ENCODE data around the gene NFATC2IP. TPM values are rescaled to one million over a fixed set of nuclear protein-coding genes. Genes with fewer than 3 reads are reported as not detected.

NFATC2IP gene
- total RNA-seq, 1 experiment from 2014 or later: 58.2 TPM

DNA sequence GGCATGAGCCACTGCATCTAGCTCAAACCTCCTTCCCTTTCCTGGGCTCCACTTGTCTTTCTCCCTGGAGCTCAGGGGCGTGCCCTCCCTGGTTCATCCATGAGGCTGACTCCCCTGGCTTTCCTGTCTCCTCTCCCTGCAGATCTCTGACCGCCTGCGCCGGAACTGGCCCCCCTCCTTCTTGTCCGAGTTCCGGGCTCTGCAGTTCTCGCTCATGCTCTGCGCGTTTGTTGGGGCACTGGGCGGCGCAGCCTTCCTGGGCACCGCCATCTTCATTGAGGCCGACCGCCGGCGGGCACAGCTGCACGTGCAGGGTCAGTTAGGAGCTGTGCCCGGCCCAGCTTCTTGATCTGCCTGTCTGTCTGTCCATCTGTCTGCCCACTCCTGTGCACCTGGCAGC lies 32.9 kb downstream of the NFATC2IP start:
- no peak for DNase-seq
- Histone ChIP-seq H3K9me3 (no peaks in the 10 kb centered on the region), H3K36me3 (ENCODE audit: control insufficient read depth, insufficient read depth, low read length) (peaks cover 1% of the 10 kb centered on the region), H3K4me3 (ENCODE audit: low read depth, low read length) (no peak overlapping the region), H3K4me1 (no peaks in the 10 kb centered on the region), H3K27me3 (replicated peaks; ENCODE audit: control insufficient read depth, insufficient read depth, low read length) (no peaks in the 10 kb centered on the region)
- POLR2A ChIA-PET: no interaction called here
- H3K9me3 Mint-ChIP-seq (ENCODE audit: unreplicated experiment): no peaks in the 10 kb centered on the region
- peaks cover 17% of the 10 kb centered on the region for H3K36me3 Mint-ChIP-seq (ENCODE audit: insufficient read depth, unreplicated experiment)
- CTCF ChIA-PET: no interaction called here
- H3K27ac Mint-ChIP-seq (ENCODE audit: unreplicated experiment): no peak overlapping the region
- intact Hi-C loops (cut with micrococcal nuclease; ENCODE audit: unreplicated experiment): no loop called here
- TF ChIP-seq, protein P1, sequence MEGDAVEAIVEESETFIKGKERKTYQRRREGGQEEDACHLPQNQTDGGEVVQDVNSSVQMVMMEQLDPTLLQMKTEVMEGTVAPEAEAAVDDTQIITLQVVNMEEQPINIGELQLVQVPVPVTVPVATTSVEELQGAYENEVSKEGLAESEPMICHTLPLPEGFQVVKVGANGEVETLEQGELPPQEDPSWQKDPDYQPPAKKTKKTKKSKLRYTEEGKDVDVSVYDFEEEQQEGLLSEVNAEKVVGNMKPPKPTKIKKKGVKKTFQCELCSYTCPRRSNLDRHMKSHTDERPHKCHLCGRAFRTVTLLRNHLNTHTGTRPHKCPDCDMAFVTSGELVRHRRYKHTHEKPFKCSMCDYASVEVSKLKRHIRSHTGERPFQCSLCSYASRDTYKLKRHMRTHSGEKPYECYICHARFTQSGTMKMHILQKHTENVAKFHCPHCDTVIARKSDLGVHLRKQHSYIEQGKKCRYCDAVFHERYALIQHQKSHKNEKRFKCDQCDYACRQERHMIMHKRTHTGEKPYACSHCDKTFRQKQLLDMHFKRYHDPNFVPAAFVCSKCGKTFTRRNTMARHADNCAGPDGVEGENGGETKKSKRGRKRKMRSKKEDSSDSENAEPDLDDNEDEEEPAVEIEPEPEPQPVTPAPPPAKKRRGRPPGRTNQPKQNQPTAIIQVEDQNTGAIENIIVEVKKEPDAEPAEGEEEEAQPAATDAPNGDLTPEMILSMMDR (IDR thresholded peaks at IDR 0.05; ENCODE audit: insufficient read depth in 1 of 2, low read depth in 1 of 2, low read length in 1 of 2, severe bottlenecking in 1 of 2, unreplicated experiment in 1 of 2): no peak
- H3K4me1 Mint-ChIP-seq (ENCODE audit: low read depth, unreplicated experiment): peaks cover 1% of the 10 kb centered on the region
- no peaks in the 10 kb centered on the region for H3K27me3 Mint-ChIP-seq (ENCODE audit: insufficient read depth, unreplicated experiment)
- no TSS peak for BruUV-seq (replicated peaks)
- H3K4me3 Mint-ChIP-seq (ENCODE audit: unreplicated experiment): no peak overlapping the region

DNA sequence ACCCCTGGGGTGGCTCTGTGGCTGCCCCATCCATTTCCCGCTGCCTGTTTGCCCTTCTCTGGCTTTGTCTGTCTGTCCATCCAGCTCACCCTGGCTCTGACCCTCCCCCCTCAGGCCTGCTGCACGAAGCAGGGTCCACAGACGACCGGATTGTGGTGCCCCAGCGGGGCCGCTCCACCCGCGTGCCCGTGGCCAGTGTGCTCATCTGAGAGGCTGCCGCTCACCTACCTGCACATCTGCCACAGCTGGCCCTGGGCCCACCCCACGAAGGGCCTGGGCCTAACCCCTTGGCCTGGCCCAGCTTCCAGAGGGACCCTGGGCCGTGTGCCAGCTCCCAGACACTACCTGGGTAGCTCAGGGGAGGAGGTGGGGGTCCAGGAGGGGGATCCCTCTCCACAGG lies 33.4 kb downstream of the NFATC2IP start:
- POLR2A ChIA-PET: no interaction called here
- TSS peak; percentile 40 for BruUV-seq (replicated peaks)
- CTCF ChIA-PET: interaction anchor here (1.2 kb wide), 1 partner anchor 10 kb away, joined by 3 read pairs; no protein-coding TSS in a partner anchor

GRCh38 chr16:28984619-28985135 lies 33.9 kb downstream of the NFATC2IP start, which contains the start of gene LAT:
TSS of gene LAT (plus strand) at chr16:28985052. CDS start at chr16:28985418, 366 bp downstream.
- no TSS peak for BruUV-seq (replicated peaks)
- TF ChIP-seq, protein P1 (IDR thresholded peaks at IDR 0.05; ENCODE audit: insufficient read depth in 1 of 2, low read depth in 1 of 2, low read length in 1 of 2, severe bottlenecking in 1 of 2, unreplicated experiment in 1 of 2): no peak
- DNase-seq: no peak
- H3K9me3 ChIP-seq: no peaks in the 10 kb centered on the region
- POLR2A ChIA-PET: no interaction called here
- intact Hi-C loops (cut with micrococcal nuclease; ENCODE audit: unreplicated experiment): no loop called here
- Mint-ChIP-seq H3K4me1 (ENCODE audit: low read depth, unreplicated experiment) (no peaks in the 10 kb centered on the region), H3K9me3 (ENCODE audit: unreplicated experiment) (no peaks in the 10 kb centered on the region), H3K36me3 (ENCODE audit: insufficient read depth, unreplicated experiment) (peaks cover 19% of the 10 kb centered on the region), H3K27ac (ENCODE audit: unreplicated experiment) (no peak within 1 kb of the TSS), H3K27me3 (ENCODE audit: insufficient read depth, unreplicated experiment) (no peaks in the 10 kb centered on the region), H3K4me3 (ENCODE audit: unreplicated experiment) (no peak within 1 kb of the TSS)
- CTCF ChIA-PET: interaction anchor here (1.2 kb wide), 1 partner anchor 11 kb away, joined by 3 read pairs; no protein-coding TSS in a partner anchor
- peaks cover 1% of the 10 kb centered on the region for H3K36me3 ChIP-seq (ENCODE audit: control insufficient read depth, insufficient read depth, low read length)
- H3K4me1 ChIP-seq: no peaks in the 10 kb centered on the region
- H3K4me3 ChIP-seq (ENCODE audit: low read depth, low read length): no peak within 1 kb of the TSS
- no peaks in the 10 kb centered on the region for H3K27me3 ChIP-seq (replicated peaks; ENCODE audit: control insufficient read depth, insufficient read depth, low read length)

More for the DNA sequence above, 33.4 kb downstream of the NFATC2IP start:
- no peaks in the 10 kb centered on the region for H3K27me3 ChIP-seq (replicated peaks; ENCODE audit: control insufficient read depth, insufficient read depth, low read length)
- intact Hi-C loops (cut with micrococcal nuclease; ENCODE audit: unreplicated experiment): no loop called here
- H3K4me3 Mint-ChIP-seq (ENCODE audit: unreplicated experiment): no peak overlapping the region
- no peaks in the 10 kb centered on the region for H3K4me1 ChIP-seq
- no peaks in the 10 kb centered on the region for H3K4me1 Mint-ChIP-seq (ENCODE audit: low read depth, unreplicated experiment)
- no peak overlapping the region for H3K27ac Mint-ChIP-seq (ENCODE audit: unreplicated experiment)
- H3K4me3 ChIP-seq (ENCODE audit: low read depth, low read length): no peak overlapping the region
- H3K36me3 ChIP-seq (ENCODE audit: control insufficient read depth, insufficient read depth, low read length): peaks cover 1% of the 10 kb centered on the region
- no peaks in the 10 kb centered on the region for H3K9me3 Mint-ChIP-seq (ENCODE audit: unreplicated experiment)
- no peak for DNase-seq
- TF ChIP-seq, protein P1 (IDR thresholded peaks at IDR 0.05; ENCODE audit: insufficient read depth in 1 of 2, low read depth in 1 of 2, low read length in 1 of 2, severe bottlenecking in 1 of 2, unreplicated experiment in 1 of 2): no peak
- H3K27me3 Mint-ChIP-seq (ENCODE audit: insufficient read depth, unreplicated experiment): no peaks in the 10 kb centered on the region
- H3K36me3 Mint-ChIP-seq (ENCODE audit: insufficient read depth, unreplicated experiment): peaks cover 20% of the 10 kb centered on the region
- no peaks in the 10 kb centered on the region for H3K9me3 ChIP-seq
